HG02678 (cell line): ENCODE results near the gene BIVM.

ENCODE experiments used
- ATAC-seq: cut with Tn5 transposase; IDR thresholded peaks from one replicate; pipeline ENCODE4 v1.9.1; 2021; ENCODE audit warnings: mild to moderate bottlenecking, moderate library complexity; ENCODE audit not compliant: unreplicated experiment

BIVM gene

DNA sequence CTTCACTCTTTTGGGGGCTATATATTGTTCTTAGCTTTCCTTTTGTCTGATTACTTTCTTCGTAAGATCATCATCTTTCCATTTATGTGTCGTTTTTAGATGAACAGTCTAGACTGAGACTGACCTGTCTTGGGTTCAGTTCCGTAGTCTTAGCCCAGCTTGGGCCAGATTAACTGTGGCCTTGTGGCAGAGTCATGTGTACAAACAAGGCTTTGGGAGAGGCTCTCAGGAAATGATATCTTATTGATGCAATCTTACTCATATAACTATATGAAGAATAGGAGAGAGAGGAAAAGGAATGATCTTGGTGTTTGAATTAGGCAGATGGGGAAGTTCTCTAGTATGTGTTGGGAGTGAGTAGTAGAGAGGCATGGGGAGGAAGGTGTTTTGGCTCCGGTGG lies 40.1 kb downstream of the BIVM start:
- ATAC-seq, result no peak

DNA sequence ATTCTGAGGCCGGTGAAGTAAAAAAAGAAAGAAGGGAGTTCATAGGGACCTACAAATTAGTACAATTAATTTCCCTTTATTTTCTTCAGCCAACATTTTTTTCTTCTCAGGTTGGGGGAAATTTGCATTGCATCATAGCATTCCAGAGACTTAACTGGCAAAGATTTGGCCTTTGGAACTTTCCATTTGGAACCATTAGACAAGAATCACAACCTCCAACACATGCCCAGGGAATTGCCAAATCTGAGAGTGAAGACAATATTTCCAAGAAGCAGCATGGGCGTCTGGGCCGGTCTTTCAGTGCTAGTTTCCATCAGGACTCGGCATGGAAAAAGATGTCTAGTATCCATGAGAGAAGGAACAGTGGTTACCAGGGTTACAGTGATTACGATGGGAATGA lies 40.5 kb downstream of the BIVM start:
- ATAC-seq, result no peak

DNA sequence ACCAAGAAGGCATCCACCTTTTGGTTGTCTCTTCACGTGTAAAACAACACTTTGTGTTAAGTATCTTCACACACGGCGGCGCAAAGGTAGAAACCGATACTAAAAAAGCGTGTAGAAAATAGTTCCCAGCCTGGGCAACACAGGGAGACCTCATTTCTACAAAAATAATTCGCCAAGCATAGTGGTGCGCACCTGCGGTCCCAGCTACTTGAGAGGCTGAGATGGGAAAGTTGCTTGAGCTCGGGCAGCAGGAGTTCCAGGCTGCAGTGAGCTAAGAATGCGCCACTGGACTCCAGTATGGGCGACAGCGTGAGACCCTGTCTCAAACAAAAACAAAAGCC lies 46.3 kb downstream of the BIVM start:
- peak; percentile 22 for ATAC-seq

DNA sequence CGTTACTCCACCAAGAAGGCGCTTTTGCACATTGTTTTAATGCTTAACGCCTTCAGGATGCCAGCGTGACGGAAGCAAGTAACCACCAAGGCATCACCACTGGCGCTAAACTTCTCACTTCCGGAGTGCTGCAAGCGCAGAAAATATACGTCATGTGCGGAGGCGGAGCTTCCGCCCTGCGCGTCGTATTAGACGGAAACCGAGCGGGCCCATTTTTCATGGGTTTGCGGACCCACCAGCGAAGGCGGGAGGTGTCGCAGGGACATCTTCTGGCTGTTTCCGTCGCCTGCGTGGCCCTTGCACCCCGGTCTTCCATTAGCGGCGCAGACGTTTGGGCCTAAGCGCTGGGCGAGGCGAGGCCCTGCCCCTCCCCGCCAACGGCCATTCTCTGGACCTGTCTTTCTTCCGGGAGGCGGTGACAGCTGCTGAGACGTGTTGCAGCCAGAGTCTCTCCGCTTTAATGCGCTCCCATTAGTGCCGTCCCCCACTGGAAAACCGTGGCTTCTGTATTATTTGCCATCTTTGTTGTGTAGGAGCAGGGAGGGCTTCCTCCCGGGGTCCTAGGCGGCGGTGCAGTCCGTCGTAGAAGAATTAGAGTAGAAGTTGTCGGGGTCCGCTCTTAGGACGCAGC lies 46.8 kb downstream of the BIVM start, which contains the start of gene ERCC5:
TSS of gene ERCC5 (plus strand) at position 403 of the 631 bp plus-strand sequence. CDS start 235 bp downstream, outside the sequence.
- ATAC-seq, result peak; percentile 84

DNA sequence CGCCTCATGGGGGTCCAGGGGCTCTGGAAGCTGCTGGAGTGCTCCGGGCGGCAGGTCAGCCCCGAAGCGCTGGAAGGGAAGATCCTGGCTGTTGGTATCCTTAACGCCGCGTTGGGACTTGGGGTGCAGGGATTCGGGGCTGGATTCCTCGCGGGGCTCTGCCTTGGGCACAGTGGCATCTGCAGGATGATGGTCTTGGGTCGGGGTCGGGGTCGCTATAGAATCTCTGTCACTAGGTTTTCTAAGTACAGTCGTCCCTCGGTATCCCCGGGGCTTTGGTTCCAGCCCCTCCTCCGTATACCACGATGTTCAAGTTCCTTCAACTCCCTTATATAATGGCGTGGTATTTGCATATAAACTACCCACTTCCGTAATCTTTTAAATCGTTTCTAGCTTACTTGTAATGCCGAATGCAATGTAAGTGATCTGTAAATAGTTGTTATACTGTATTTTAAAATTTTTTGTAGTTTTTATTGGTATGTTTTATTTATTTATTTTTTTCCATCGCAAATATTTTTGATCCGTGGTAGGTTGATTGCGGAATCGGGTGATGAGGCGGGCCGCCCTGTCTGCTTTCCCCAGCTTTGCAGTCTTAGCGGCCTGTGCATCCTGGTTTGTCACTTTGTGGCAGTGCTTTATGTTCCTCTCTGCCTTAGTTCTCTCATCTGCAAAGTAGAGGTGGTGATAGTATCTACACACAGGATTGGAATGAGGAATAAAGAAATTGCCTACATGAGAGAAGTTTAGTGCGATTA lies 47.5 kb downstream of the BIVM start:
- peak; percentile 33 for ATAC-seq

GRCh38 chr13:102847272-102848234 lies 48.6 kb downstream of the BIVM start:
- no peak for ATAC-seq

- no peak for ATAC-seq
Observed at GRCh38 chr13:102848956-102849355, 50.0 kb downstream of the BIVM start.

GRCh38 chr13:102852556-102852955 lies 53.6 kb downstream of the BIVM start:
- ATAC-seq, result no peak

GRCh38 chr13:102854675-102855074 lies 55.8 kb downstream of the BIVM start:
- ATAC-seq, result peak; percentile 69

GRCh38 chr13:102856557-102856956 lies 57.6 kb downstream of the BIVM start:
- no peak for ATAC-seq

GRCh38 chr13:102862624-102863210 lies 63.8 kb downstream of the BIVM start:
- ATAC-seq, result no peak

DNA sequence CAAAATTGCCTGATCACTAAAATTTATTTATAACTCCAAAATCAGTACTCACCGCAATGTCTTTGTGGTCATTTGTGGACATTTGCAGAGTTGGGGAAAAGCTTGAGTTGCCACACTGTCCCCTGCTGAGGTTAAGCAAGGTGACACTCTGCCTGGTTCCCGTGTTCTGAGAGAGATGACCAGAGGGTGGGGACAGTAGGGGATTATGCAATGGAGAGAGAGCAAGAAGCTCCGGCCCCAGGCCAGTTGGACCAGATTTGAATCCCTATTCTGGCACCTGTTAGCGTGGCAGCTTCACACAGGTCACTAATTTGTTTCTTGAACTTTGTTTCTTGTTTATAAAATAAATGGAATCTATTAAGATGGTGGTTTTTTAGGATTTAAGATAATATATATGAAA lies 64.7 kb downstream of the BIVM start:
- no peak for ATAC-seq

- ATAC-seq, result no peak
Observed at GRCh38 chr13:102868366-102868936, 69.5 kb downstream of the BIVM start.

- peak; percentile 24 for ATAC-seq
Observed at GRCh38 chr13:102869948-102870676, 71.2 kb downstream of the BIVM start.

GRCh38 chr13:102870677-102871415 lies 71.9 kb downstream of the BIVM start:
- peak; percentile 77 for ATAC-seq

DNA sequence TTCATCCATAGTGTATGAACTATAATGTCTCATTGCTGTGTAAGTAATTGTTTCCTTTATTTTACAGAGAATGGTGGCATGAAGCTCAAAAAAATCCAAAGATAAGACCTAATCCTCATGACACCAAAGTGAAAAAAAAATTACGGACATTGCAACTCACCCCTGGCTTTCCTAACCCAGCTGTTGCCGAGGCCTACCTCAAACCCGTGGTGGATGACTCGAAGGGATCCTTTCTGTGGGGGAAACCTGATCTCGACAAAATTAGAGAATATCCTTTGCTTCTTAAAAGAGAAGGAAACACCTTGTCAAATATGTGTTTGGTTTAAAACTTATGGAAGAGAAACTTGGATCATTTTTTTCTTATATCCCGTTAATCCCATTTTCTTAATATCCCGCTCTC lies 73.2 kb downstream of the BIVM start:
- ATAC-seq, result no peak

DNA sequence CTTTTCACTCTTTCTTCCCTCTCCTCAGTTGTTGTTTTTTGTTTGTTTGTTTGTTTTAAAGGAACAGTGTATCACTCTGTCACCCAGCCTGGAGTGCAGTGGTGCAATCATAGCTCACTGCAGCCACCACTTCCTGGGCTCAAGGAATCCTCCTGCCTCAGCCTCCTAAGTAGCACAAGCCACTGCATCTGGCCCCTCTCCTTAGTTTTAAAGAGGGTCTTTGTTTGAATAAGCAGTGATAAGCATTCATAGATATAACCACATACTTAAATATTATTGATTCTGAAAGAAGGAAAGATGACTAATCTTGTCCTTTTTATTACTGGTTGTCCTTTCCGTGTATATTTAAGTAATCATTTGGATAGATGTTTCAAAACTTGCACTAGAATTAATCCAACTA lies 73.6 kb downstream of the BIVM start:
- no peak for ATAC-seq

- ATAC-seq, result peak; percentile 39
Observed at GRCh38 chr13:102873653-102874052, 74.7 kb downstream of the BIVM start.

DNA sequence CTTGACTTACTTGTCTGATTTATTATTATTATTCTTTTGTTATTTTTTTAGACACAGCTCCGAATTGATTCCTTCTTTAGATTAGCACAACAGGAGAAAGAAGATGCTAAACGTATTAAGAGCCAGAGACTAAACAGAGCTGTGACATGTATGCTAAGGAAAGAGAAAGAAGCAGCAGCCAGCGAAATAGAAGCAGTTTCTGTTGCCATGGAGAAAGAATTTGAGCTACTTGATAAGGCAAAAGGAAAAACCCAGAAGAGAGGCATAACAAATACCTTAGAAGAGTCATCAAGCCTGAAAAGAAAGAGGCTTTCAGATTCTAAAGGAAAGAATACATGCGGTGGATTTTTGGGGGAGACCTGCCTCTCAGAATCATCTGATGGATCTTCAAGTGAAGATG lies 76.3 kb downstream of the BIVM start:
- no peak for ATAC-seq
